Naive B cell (primary cell): ENCODE results near the gene ARL4D. TPM values are rescaled to one million over a fixed set of nuclear protein-coding genes. Genes with fewer than 3 reads are reported as not detected.
"Not testable (repeated sequence)": the region's sequence is repeated elsewhere in the genome, so short reads cannot be mapped to it uniquely, and the experiment has no call there.

Experiments used
- ATAC-seq, 2 donors: fragments of 150-1000 bp; cut with Tn5 transposase; 2 replicates each; pipeline ENCODE4 v1.10.0; 2021; ENCODE audit warnings: low read depth in 2 of 2, mild to moderate bottlenecking in 2 of 2, moderate library complexity in 2 of 2
- DNase-seq: peaks from one replicate; pipeline ENCODE4 v3.0.0; 2022
- H3K27ac Mint-ChIP-seq, 6 donors: one replicate each; pipeline ENCODE4 v1.8.0; 2020 to 2022; ENCODE audit warnings: mild to moderate bottlenecking in 6 of 6, mixed read lengths in 6 of 6, moderate library complexity in 5 of 6, inconsistent platforms in 2 of 6
- H3K27me3 Mint-ChIP-seq, 3 donors: one replicate each; pipeline ENCODE4 v1.8.0; 2021 to 2022; ENCODE audit warnings: mixed read lengths in 3 of 3, mild to moderate bottlenecking in 1 of 3
- H3K36me3 Mint-ChIP-seq, 2 donors: one replicate each; pipeline ENCODE4 v1.8.0; 2020 to 2022; ENCODE audit warnings: mixed read lengths in 2 of 2, inconsistent platforms in 1 of 2, mild to moderate bottlenecking in 1 of 2
- H3K4me1 Mint-ChIP-seq, 3 donors: one replicate each; pipeline ENCODE4 v1.8.0; 2020 to 2022; ENCODE audit warnings: mixed read lengths in 3 of 3, inconsistent platforms in 1 of 3, mild to moderate bottlenecking in 1 of 3, moderate library complexity in 1 of 3
- H3K4me3 Mint-ChIP-seq, 8 donors: one replicate each; pipeline ENCODE4 v1.8.0; 2020 to 2022; ENCODE audit warnings: mild to moderate bottlenecking in 8 of 8, mixed read lengths in 8 of 8, moderate library complexity in 8 of 8, inconsistent platforms in 2 of 8
- H3K9me3 Mint-ChIP-seq, 7 donors: one replicate each; pipeline ENCODE4 v1.8.0; 2020 to 2022; ENCODE audit warnings: mixed read lengths in 7 of 7, mild to moderate bottlenecking in 5 of 7, inconsistent platforms in 2 of 7, moderate library complexity in 1 of 7
- polyA plus RNA-seq, 6 donors: library from polyadenylated mRNA; unstranded; fragments of 300-500 nt; fragmentation: Illumina TruSeq; gene quantifications; one replicate each; pipeline ENCODE4 v1.2.3, GENCODE V29; 2021; ENCODE audit warnings: low read depth in 6 of 6

ARL4D gene
- polyA plus RNA-seq, 6 donors from 2014 or later = 1.4 to 5.7 (median 3.8) TPM

DNA sequence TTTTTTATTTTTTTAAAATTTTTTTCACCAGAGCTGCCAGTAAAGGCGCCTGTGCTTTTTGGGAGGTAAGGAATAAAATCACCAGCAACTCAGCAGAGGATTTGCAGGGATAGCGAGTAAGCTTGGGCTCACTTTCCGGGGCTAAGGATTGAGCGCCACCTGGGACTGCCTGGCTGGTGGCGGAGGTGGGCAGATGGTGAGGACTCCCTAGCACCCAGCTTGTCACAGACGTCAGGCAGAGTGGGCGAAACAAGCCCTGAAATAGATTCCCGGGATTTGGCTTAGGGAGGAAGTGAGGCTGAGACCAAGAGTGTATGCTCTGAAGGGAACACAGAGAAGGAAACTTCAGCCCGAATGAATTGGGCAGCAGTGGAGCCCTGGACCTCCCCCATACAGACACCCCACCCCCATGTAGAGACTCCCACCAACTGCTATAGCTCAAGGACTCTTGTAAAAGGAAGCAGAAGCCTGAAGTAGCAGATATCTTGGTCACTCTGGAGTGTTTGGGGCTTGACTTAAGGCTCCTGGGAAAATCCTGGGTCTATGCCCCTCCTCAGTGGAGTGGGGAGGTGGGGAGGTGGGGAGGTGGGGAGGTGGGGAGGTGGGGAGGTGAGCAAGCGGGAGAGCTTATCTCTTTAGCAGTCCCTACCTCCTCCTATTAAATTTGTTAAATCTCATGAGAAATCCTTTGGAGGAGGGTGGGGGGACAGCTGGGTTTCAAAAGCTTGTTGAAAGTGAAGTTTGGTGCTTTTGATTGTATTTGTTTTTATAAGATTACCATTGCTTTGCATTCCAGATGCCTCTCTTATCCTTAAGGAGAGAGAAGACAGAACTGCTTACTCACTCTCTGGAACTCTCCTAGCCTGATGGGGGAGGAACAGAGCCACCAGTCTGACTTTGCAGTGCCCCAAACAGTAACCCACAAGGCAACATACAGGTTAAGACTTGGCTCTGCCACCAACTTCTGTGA, 8.2 kb downstream of the ARL4D start:
- peaks cover 0 to 20% (median 10%) of the 10 kb centered on the region in 3 donors for H3K27me3 Mint-ChIP-seq
- no peak overlapping the region for H3K4me3 Mint-ChIP-seq
- no peaks in the 10 kb centered on the region for H3K36me3 Mint-ChIP-seq
- no peaks in the 10 kb centered on the region for H3K9me3 Mint-ChIP-seq
- no peak for ATAC-seq
- no peak for DNase-seq
- H3K4me1 Mint-ChIP-seq = peaks cover 10 to 14% (median 13%) of the 10 kb centered on the region in 3 donors
- H3K27ac Mint-ChIP-seq = no peak overlapping the region

DNA sequence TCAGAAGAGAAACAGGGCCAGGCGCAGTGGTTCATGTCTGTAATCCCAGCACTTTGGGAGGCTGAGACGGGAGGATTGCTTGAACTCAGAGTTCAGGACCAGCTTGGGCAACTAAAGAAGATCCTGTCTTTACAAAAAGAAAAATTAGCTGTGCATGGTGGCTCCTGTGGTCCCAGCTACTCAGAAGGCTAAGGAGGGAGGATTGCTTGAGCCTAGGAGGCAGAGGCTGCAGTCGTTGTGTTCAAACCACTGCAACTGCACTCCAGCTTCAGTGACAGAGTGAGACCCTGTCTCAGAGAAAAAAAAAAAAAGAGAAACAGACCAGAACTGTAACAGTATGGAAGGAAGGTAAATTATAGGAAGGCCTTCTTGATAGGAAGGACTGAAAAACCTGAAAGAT, 10.3 kb downstream of the ARL4D start:
- Mint-ChIP-seq H3K36me3 (no peaks in the 10 kb centered on the region), H3K27me3 (peaks cover 4 to 20% (median 10%) of the 10 kb centered on the region in 3 donors), H3K9me3 (no peaks in the 10 kb centered on the region), H3K4me1 (peaks cover 0 to 8% (median 5%) of the 10 kb centered on the region in 3 donors), H3K27ac (no peak overlapping the region), H3K4me3 (peak overlapping the region in 1 of 8 donors; percentile 35)
- ATAC-seq = no peak
- no peak for DNase-seq

DNA sequence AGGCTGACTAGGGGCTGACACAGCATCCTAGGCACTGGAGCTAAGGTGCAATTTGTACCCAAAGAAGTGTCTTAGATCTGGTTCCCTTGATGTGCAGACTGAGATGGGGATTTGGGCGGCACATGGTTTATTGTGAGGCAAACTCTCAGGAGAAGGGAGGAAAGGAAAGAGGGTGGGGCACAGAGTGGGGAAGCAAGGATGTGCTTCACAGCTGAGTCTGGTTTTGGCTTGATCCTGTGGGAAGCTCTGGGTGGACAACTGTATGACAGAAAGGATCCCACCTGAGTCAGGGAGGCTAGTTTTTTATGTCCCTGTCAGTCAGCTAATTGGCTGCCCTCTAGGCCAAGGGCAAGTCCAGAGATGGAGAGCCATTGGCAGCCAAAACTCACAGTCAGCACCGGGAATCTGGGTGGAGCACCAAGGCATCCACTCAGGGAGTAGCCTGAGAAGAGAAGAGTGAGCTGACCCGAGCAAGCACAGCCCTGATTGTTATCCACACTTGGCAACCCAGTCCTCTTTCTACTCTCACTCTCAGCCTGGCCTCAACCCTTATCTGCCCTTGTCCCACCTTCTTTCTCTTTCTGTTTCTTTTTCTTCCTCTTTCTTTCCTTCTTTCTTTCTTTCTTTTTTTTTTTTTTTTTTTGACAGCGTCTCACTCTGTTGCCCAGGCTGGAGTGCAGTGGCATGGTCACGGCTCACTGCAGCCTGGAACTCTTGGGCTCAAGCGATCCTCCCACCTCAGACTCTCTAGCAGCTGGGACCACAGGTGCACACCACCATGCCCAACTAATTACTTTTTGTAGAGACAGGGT, 12.0 kb downstream of the ARL4D start:
- ATAC-seq (no peak), DNase-seq (no peak)
- Mint-ChIP-seq H3K9me3 (no peaks in the 10 kb centered on the region), H3K4me1 (peaks cover 0 to 8% (median 5%) of the 10 kb centered on the region in 3 donors), H3K36me3 (no peaks in the 10 kb centered on the region), H3K4me3 (no peak overlapping the region), H3K27ac (peak overlapping the region in 3 of 6 donors; percentile 21 to 86 (median 84)), H3K27me3 (peaks cover 14 to 31% (median 25%) of the 10 kb centered on the region in 3 donors)

DNA sequence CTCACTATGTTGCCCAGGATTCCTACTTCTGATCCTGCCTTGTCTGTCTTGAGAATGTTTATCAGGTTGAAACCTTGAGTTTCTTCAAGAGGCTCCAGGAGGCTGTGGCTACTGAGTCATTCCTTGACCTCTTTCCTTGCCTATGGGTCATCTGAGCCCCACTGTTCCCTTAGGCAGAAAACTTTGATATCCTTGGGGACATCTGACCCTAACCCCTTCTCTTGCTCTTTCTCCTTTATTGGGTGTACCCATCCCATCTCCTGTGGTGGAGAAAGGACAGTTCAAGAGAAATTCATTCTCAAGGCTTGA, 12.5 kb downstream of the ARL4D start:
- peaks cover 0 to under 1% (median 0%) of the 10 kb centered on the region in 7 donors for H3K9me3 Mint-ChIP-seq
- H3K4me3 Mint-ChIP-seq = no peak overlapping the region
- H3K4me1 Mint-ChIP-seq = peaks cover 0 to 8% (median 5%) of the 10 kb centered on the region in 3 donors
- no peaks in the 10 kb centered on the region for H3K36me3 Mint-ChIP-seq
- DNase-seq (no peak), ATAC-seq (no peak)
- H3K27me3 Mint-ChIP-seq = peaks cover 17 to 33% (median 28%) of the 10 kb centered on the region in 3 donors
- H3K27ac Mint-ChIP-seq = peak overlapping the region in 1 of 6 donors; percentile 21

DNA sequence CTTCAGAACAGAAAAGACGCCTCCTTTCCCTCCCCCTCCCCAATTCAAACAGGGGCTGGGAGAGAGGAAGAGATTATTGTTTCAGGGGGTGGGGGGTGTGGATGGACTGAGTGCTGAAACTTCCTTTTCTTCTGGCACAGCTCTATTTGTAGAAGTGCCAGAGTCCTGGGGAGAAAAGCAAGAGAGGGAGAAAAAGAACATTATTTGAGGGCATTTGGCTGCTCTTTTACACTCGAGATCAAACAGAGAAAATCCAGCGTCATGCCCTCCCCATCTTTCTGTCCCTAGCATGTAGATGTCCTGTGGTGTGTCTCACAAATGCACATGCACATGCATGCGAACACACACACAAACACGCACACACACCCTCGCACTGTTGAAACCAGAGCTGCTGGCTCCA, 13.0 kb downstream of the ARL4D start:
- ATAC-seq = no peak
- H3K36me3 Mint-ChIP-seq = no peaks in the 10 kb centered on the region
- DNase-seq = no peak
- peaks cover 22 to 37% (median 32%) of the 10 kb centered on the region in 3 donors for H3K27me3 Mint-ChIP-seq
- H3K4me1 Mint-ChIP-seq = peaks cover 0 to 8% (median 5%) of the 10 kb centered on the region in 3 donors
- H3K27ac Mint-ChIP-seq = no peak overlapping the region
- H3K4me3 Mint-ChIP-seq = no peak overlapping the region
- H3K9me3 Mint-ChIP-seq = peaks cover 0 to 1% (median 0%) of the 10 kb centered on the region in 7 donors

DNA sequence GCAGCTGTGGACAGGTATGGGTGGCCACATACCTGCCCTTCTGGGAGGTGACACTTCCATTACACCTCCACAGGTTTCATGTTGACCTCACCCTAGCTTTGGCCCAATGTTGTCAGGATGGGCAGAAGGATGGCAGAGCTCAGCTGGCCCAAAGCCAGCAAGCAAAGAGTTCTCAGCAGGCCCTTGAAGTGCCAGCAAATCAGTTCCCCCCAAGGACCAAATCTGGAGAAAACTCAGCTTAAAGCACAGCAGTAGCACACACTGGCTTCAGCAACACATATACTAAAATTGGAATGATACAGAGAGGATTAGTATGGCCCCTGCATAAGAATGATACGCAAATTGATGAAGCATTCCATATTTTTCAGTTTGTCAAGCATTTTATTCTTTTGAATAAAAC, 13.4 kb downstream of the ARL4D start:
- ATAC-seq = no peak
- peaks cover 0 to 1% (median 0%) of the 10 kb centered on the region in 7 donors for H3K9me3 Mint-ChIP-seq
- peaks cover 0 to 8% (median 5%) of the 10 kb centered on the region in 3 donors for H3K4me1 Mint-ChIP-seq
- DNase-seq = no peak
- H3K27me3 Mint-ChIP-seq = peaks cover 26 to 42% (median 36%) of the 10 kb centered on the region in 3 donors
- no peak overlapping the region for H3K4me3 Mint-ChIP-seq
- H3K27ac Mint-ChIP-seq = no peak overlapping the region
- H3K36me3 Mint-ChIP-seq = no peaks in the 10 kb centered on the region

DNA sequence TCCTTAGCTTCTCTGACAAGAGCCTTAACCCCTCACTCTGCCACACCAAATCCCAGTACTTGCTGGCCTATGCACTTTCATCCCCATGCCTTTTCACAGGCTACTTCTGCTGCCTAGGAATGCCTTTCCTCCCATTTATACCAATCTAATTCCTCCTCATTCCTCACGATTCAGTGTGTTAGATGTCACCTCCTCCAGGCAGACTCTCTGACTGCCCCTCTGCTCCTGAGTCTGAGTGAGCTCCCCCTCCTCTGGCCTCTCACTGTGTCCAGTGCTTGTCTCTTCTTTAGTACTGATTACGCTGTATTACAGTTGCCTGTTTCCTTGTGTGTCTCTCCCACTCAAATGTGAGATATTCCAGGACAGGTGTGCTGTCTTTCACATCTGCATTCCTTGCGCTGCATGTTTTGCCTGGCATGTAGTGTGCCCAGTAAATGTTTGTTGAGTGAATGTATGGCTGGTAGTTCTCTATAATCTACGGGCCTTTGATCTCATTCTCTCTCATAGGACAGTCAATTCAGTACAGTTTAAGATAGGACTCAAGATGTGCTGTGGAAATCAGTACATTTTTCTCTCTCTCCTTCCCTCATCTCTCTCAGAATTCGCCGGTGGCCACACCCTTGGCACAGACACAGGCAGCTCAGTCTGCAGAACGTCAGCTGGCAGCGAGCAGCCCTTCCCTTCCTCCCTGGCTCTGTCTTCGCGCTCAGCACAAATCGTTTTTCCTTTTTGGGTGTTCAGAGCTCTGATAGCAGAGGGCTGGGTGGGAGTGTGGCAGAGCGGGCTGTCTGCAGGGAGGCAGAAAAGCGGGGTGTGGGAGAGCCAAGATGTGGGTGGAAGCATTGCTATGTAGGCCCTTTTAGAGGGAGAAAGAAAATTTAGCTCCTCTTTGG, 18.5 kb downstream of the ARL4D start:
- H3K4me3 Mint-ChIP-seq = no peak overlapping the region
- peak overlapping the region in 2 of 6 donors; percentile 10 to 94 for H3K27ac Mint-ChIP-seq
- H3K9me3 Mint-ChIP-seq = peaks cover 0 to 1% (median 0%) of the 10 kb centered on the region in 7 donors
- H3K27me3 Mint-ChIP-seq = peaks cover 42% of the 10 kb centered on the region in 3 donors
- DNase-seq (no peak), ATAC-seq (no peak)
- no peaks in the 10 kb centered on the region for H3K36me3 Mint-ChIP-seq
- no peaks in the 10 kb centered on the region for H3K4me1 Mint-ChIP-seq

DNA sequence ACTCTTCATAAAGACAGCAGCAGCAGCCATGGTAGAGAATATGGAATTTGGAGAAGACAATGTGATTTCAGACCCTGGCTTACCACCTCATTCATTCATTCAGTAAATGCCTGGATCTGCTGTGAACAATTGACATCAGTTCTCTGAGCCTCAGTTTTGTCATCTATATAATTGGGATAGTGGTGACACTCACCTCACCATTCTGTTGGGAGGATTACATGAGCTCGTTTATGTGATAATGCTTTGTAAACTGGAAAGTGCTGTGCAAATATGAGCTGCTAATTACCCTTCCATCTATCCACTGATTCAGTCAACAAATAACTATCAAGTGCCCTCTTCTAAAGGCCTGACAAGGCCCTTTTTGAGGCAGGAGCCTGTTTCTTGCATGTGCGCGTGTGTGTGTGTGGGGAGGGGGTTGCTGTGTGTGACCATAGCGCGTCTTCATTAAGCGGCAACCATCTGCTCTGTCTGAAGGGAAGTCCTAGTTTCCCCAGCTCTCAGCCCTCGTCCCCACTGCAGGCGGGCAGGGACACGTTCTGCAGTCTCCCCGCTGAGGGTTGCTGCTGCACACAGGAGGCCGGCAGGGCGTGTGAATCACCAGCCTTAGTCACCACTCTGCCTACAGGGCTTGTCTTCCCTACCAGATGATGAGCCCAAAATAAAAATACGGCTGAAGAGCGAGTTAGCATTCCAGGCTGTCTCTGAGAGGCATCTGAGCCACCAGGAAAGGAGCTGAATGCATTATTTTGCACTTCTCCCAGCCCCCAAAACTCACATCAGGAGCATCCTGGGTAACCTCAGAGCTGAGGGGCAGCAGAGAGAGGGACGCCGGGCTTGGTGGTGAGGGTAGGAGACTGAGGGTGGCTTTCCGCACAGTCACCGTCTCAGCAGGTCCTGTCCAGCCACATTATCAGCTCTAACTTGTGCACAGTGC, 19.9 kb downstream of the ARL4D start:
- no peak for ATAC-seq
- Mint-ChIP-seq H3K27ac (no peak overlapping the region), H3K4me3 (no peak overlapping the region)

DNA sequence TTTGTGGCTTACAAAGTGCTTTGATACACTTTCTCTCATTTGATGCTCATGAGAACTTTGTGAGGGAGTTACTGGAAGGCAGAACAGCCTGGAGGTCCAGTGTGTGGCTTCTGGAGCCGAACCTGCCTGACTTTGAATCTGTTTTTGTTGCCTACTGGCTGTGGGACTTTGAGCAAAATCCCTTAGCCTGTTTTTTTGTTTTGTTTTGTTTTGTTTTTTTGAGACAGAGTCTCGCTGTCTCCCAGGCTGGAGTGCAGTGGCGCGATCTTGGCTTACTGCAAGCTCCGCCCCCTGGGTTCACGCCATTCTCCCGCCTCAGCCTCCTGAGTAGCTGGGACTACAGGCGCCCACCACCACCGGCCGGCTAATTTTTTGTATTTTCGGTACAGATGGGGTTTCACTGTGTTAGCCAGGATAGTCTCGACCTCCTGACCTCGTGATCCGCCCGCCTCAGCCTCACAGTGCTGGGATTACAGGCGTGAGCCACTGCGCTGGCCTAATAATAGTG, 20.6 kb downstream of the ARL4D start:
- ATAC-seq, DNase-seq, H3K4me3 Mint-ChIP-seq, H3K36me3 Mint-ChIP-seq, H3K4me1 Mint-ChIP-seq, H3K27ac Mint-ChIP-seq, H3K9me3 Mint-ChIP-seq: not testable (repeated sequence)
- H3K27me3 Mint-ChIP-seq = peaks cover 39 to 43% (median 40%) of the 10 kb centered on the region in 3 donors

More for the DNA sequence above, 19.9 kb downstream of the ARL4D start:
- Mint-ChIP-seq H3K9me3 (peaks cover 0 to 1% (median 0%) of the 10 kb centered on the region in 7 donors), H3K27me3 (peaks cover 40 to 42% (median 42%) of the 10 kb centered on the region in 3 donors), H3K4me1 (no peaks in the 10 kb centered on the region), H3K36me3 (no peaks in the 10 kb centered on the region)
- no peak for DNase-seq

DNA sequence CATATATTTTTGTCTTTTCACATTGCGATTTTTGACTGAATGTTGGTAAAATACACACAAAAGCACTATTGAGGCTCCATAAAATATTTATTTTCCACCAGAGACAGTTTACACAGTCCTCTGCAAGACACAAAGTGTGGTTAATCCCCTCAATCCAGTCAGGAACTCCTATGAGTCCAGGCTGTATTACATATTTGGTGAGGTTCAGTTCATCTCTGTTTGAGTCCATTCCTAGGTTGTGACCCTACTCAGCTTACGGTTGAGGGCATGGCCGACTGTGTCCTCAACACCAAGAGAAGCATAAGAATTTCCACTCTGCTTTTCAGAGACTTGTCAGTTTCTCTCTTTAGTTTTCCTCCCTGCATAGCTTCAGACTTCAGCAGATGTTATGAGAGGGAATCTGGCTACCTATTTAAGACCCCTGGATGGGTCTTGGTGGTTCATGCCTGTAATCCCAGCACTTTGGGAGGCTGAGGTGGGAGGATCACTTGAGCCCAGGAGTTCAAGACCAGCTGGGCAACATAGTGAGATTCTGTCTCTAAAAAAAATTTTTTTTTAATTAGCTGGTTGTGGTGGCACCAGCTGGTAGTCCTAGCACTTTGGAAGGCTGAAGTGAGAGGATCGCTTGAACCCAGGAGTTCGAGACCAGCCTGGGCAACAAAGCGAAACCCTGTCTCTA, 25.1 kb downstream of the ARL4D start:
- H3K4me3 Mint-ChIP-seq = no peak overlapping the region
- DNase-seq (no peak), ATAC-seq (no peak)
- peaks cover 0 to 3% (median 0%) of the 10 kb centered on the region in 3 donors for H3K4me1 Mint-ChIP-seq
- H3K9me3 Mint-ChIP-seq = no peaks in the 10 kb centered on the region
- no peaks in the 10 kb centered on the region for H3K36me3 Mint-ChIP-seq
- peak overlapping the region in 1 of 6 donors; percentile 12 for H3K27ac Mint-ChIP-seq
- H3K27me3 Mint-ChIP-seq = peaks cover 6 to 18% (median 9%) of the 10 kb centered on the region in 3 donors

DNA sequence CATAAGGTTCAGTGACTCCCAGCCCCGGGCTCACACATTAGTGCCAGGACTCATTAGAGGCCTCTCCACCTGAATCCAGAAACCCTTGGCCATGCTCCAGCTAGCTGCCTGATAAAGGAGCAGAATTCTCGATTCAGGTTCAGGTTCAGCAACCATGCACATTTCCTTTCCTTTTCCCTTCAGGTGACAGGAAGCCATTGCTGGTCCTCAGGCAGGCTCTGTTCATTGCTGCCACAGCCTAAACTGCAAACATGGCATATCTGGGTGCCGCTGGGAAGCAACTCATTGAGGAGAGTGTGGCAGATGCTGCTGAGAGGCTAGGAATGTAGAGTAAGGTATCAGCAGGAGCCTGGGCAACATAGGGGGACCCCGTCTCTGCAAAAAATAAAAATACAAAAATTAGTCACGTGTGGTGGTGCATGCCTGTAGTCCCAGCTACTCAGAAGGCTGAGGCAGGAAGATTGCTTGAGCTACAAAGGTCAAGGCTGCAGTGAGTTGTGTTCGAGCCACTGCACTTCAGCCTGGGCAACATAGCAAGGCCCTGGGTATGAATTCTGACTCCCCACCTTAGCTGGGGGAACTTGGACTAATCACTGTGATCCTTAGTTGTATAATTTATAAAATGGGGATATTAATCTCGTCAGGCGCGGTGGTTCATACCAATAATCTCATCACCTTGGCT, 28.7 kb downstream of the ARL4D start:
- Mint-ChIP-seq H3K27me3 (peaks cover 5 to 27% (median 18%) of the 10 kb centered on the region in 3 donors), H3K36me3 (no peaks in the 10 kb centered on the region), H3K4me3 (peak overlapping the region in 1 of 8 donors; percentile 9), H3K9me3 (no peaks in the 10 kb centered on the region), H3K4me1 (peaks cover 0 to 7% (median 6%) of the 10 kb centered on the region in 3 donors), H3K27ac (peak overlapping the region in 1 of 6 donors; percentile 88)
- DNase-seq (no peak), ATAC-seq (no peak)
